Karpas-422 (cell line): ENCODE measurements around the gene TMSB15C. TPM values are rescaled to one million over a fixed set of nuclear protein-coding genes. Genes with fewer than 3 reads are reported as not detected.

Source experiments
- DNase-seq: peaks from one replicate; pipeline ENCODE4 v3.0.0-alpha.2; 2015
- H2AFZ ChIP-seq: fragments of 200-600 bp; sonication (generic); 2 replicates; pipeline ENCODE4 v1.6.1; 2014; ENCODE audit warnings: antibody characterized with exemption, low read length, mixed read lengths
- H3K27ac ChIP-seq: fragments of 200-600 bp; sonication (generic); 2 replicates; pipeline ENCODE4 v1.5.1; 2014; ENCODE audit warnings: mild to moderate bottlenecking, low read length, moderate library complexity
- H3K27me3 ChIP-seq: fragments of 200-600 bp; sonication (generic); 2 replicates; pipeline ENCODE4 v1.6.1; 2014; ENCODE audit warnings: low read length, mixed read lengths
- H3K36me3 ChIP-seq: fragments of 200-600 bp; sonication (generic); 2 replicates; pipeline ENCODE4 v1.6.1; 2014; ENCODE audit warnings: low read length, mixed read lengths; ENCODE audit not compliant: insufficient read depth
- H3K4me1 ChIP-seq: fragments of 200-600 bp; sonication (generic); 2 replicates; pipeline ENCODE4 v1.6.1; 2014; ENCODE audit warnings: mild to moderate bottlenecking, low read length, mixed read lengths
- H3K4me2 ChIP-seq: fragments of 200-600 bp; sonication (generic); 2 replicates; pipeline ENCODE4 v1.6.1; 2014; ENCODE audit warnings: low read length, low read depth, mild to moderate bottlenecking; ENCODE audit not compliant: poor library complexity, severe bottlenecking
- H3K4me3 ChIP-seq: fragments of 200-600 bp; sonication (generic); 2 replicates; pipeline ENCODE4 v1.5.1; 2014; ENCODE audit warnings: mild to moderate bottlenecking, antibody characterized with exemption, low read length, mixed read lengths
- H3K79me2 ChIP-seq: fragments of 200-600 bp; sonication (generic); 2 replicates; pipeline ENCODE4 v1.6.1; 2014; ENCODE audit warnings: mild to moderate bottlenecking, low read length, mixed read lengths
- H3K9ac ChIP-seq: fragments of 200-600 bp; sonication (generic); 2 replicates; pipeline ENCODE4 v1.6.0; 2014; ENCODE audit warnings: low read length
- H3K9me2 ChIP-seq: fragments of 200-600 bp; sonication (generic), shearing (Covaris generic); replicated peaks from 2 replicates; pipeline ENCODE4 v1.6.0; 2014; ENCODE audit warnings: mild to moderate bottlenecking, low read length, moderate library complexity; ENCODE audit not compliant: insufficient read depth
- H3K9me3 ChIP-seq: fragments of 300-700, 200-600 bp; sonication (generic); 2 replicates; pipeline ENCODE4 v1.6.1; 2014; ENCODE audit warnings: low read length, mixed read lengths
- H4K20me1 ChIP-seq: fragments of 200-600 bp; sonication (generic); 2 replicates; pipeline ENCODE4 v1.6.1; 2014; ENCODE audit warnings: mild to moderate bottlenecking, antibody characterized with exemption, low read length, low read depth; ENCODE audit not compliant: insufficient read depth
- total RNA-seq: library from RNA; depleted of rRNA; stranded (reverse); fragments of >200 nt; shearing (Covaris generic); gene quantifications from 2 replicates; pipeline ENCODE4 v1.2.3, GENCODE V29; 2014; ENCODE audit warnings: low replicate concordance

The TMSB15C gene
- total RNA-seq, 1 experiment from 2014 or later, result 6.1 TPM

GRCh38 chrX:104105330-104106262 is 29.6 kb upstream of the TMSB15C start:
- Histone ChIP-seq H4K20me1 (no peaks in the 10 kb centered on the region), H3K36me3 (no peaks in the 10 kb centered on the region), H3K27ac (no peak overlapping the region), H2AFZ (no peak overlapping the region), H3K9me3 (no peaks in the 10 kb centered on the region), H3K9me2 (no peaks in the 10 kb centered on the region), H3K9ac (no peak overlapping the region), H3K4me3 (no peak overlapping the region), H3K27me3 (no peaks in the 10 kb centered on the region), H3K79me2 (no peaks in the 10 kb centered on the region), H3K4me2 (no peak overlapping the region), H3K4me1 (no peaks in the 10 kb centered on the region)
- DNase-seq, result no peak

- no peaks in the 10 kb centered on the region for H3K27me3 ChIP-seq
- H3K27ac ChIP-seq, result no peak overlapping the region
- no peaks in the 10 kb centered on the region for H3K9me2 ChIP-seq
- H3K4me1 ChIP-seq, result no peaks in the 10 kb centered on the region
- H3K79me2 ChIP-seq, result no peaks in the 10 kb centered on the region
- no peaks in the 10 kb centered on the region for H3K36me3 ChIP-seq
- no peak overlapping the region for H3K4me2 ChIP-seq
- H3K9me3 ChIP-seq, result no peaks in the 10 kb centered on the region
- no peak for DNase-seq
- no peaks in the 10 kb centered on the region for H4K20me1 ChIP-seq
- H2AFZ ChIP-seq, result no peak overlapping the region
- no peak overlapping the region for H3K4me3 ChIP-seq
- H3K9ac ChIP-seq, result no peak overlapping the region
Observed at GRCh38 chrX:104104676-104105075, 28.6 kb upstream of the TMSB15C start.

- H3K4me1 ChIP-seq, result no peaks in the 10 kb centered on the region
- DNase-seq, result no peak
- no peak overlapping the region for H3K4me2 ChIP-seq
- H3K79me2 ChIP-seq, result no peaks in the 10 kb centered on the region
- H3K4me3 ChIP-seq, result no peak overlapping the region
- H3K36me3 ChIP-seq, result no peaks in the 10 kb centered on the region
- no peak overlapping the region for H2AFZ ChIP-seq
- H3K9ac ChIP-seq, result no peak overlapping the region
- H4K20me1 ChIP-seq, result no peaks in the 10 kb centered on the region
- H3K27ac ChIP-seq, result no peak overlapping the region
- H3K27me3 ChIP-seq, result no peaks in the 10 kb centered on the region
- H3K9me2 ChIP-seq, result no peaks in the 10 kb centered on the region
- no peaks in the 10 kb centered on the region for H3K9me3 ChIP-seq
Observed at GRCh38 chrX:104098919-104099318, 22.9 kb upstream of the TMSB15C start.

GRCh38 chrX:104098151-104098808 is 22.2 kb upstream of the TMSB15C start:
- no peak overlapping the region for H3K4me3 ChIP-seq
- H3K36me3 ChIP-seq, result no peaks in the 10 kb centered on the region
- DNase-seq, result peak; percentile 83
- no peak overlapping the region for H3K9ac ChIP-seq
- no peaks in the 10 kb centered on the region for H3K9me3 ChIP-seq
- no peaks in the 10 kb centered on the region for H3K27me3 ChIP-seq
- no peak overlapping the region for H3K27ac ChIP-seq
- H2AFZ ChIP-seq, result no peak overlapping the region
- no peaks in the 10 kb centered on the region for H4K20me1 ChIP-seq
- no peaks in the 10 kb centered on the region for H3K9me2 ChIP-seq
- H3K4me1 ChIP-seq, result no peaks in the 10 kb centered on the region
- no peaks in the 10 kb centered on the region for H3K79me2 ChIP-seq
- no peak overlapping the region for H3K4me2 ChIP-seq

- no peak overlapping the region for H3K27ac ChIP-seq
- no peak overlapping the region for H3K9ac ChIP-seq
- no peaks in the 10 kb centered on the region for H3K4me1 ChIP-seq
- no peaks in the 10 kb centered on the region for H3K36me3 ChIP-seq
- H4K20me1 ChIP-seq, result no peaks in the 10 kb centered on the region
- H3K9me3 ChIP-seq, result no peaks in the 10 kb centered on the region
- H3K4me2 ChIP-seq, result no peak overlapping the region
- no peaks in the 10 kb centered on the region for H3K79me2 ChIP-seq
- 0 out of 2 replicates have a peak, but pooled peaks cover 3% of the 10 kb centered on the region for H3K27me3 ChIP-seq
- no peaks in the 10 kb centered on the region for H3K9me2 ChIP-seq
- no peak for DNase-seq
- no peak overlapping the region for H3K4me3 ChIP-seq
- no peak overlapping the region for H2AFZ ChIP-seq
Observed at GRCh38 chrX:104085919-104086318, 9.9 kb upstream of the TMSB15C start.

- no peaks in the 10 kb centered on the region for H3K9me3 ChIP-seq
- H3K27ac ChIP-seq, result no peak overlapping the region
- DNase-seq, result no peak
- H3K4me2 ChIP-seq, result no peak overlapping the region
- no peak overlapping the region for H3K4me3 ChIP-seq
- H3K9ac ChIP-seq, result no peak overlapping the region
- no peaks in the 10 kb centered on the region for H3K4me1 ChIP-seq
- H4K20me1 ChIP-seq, result no peaks in the 10 kb centered on the region
- 0 out of 2 replicates have a peak, but pooled peaks cover 3% of the 10 kb centered on the region for H3K27me3 ChIP-seq
- H3K9me2 ChIP-seq, result no peaks in the 10 kb centered on the region
- no peaks in the 10 kb centered on the region for H3K36me3 ChIP-seq
- no peaks in the 10 kb centered on the region for H3K79me2 ChIP-seq
- no peak overlapping the region for H2AFZ ChIP-seq
Observed at GRCh38 chrX:104085477-104085876, 9.4 kb upstream of the TMSB15C start.

GRCh38 chrX:104084534-104085277 is 8.7 kb upstream of the TMSB15C start:
- Histone ChIP-seq H3K9me3 (no peaks in the 10 kb centered on the region), H3K27ac (no peak overlapping the region), H4K20me1 (no peaks in the 10 kb centered on the region), H3K9me2 (no peaks in the 10 kb centered on the region), H3K4me1 (no peaks in the 10 kb centered on the region), H3K4me2 (no peak overlapping the region), H3K27me3 (0 out of 2 replicates have a peak, but pooled peaks cover 3% of the 10 kb centered on the region), H2AFZ (no peak overlapping the region), H3K36me3 (no peaks in the 10 kb centered on the region), H3K9ac (no peak overlapping the region), H3K79me2 (no peaks in the 10 kb centered on the region), H3K4me3 (no peak overlapping the region)
- no peak for DNase-seq

- no peaks in the 10 kb centered on the region for H3K4me1 ChIP-seq
- H3K9me3 ChIP-seq, result no peaks in the 10 kb centered on the region
- H3K4me2 ChIP-seq, result no peak overlapping the region
- DNase-seq, result no peak
- no peak overlapping the region for H3K9ac ChIP-seq
- no peaks in the 10 kb centered on the region for H4K20me1 ChIP-seq
- H3K4me3 ChIP-seq, result no peak overlapping the region
- no peak overlapping the region for H3K27ac ChIP-seq
- no peaks in the 10 kb centered on the region for H3K27me3 ChIP-seq
- H3K36me3 ChIP-seq, result no peaks in the 10 kb centered on the region
- H2AFZ ChIP-seq, result no peak overlapping the region
- no peaks in the 10 kb centered on the region for H3K9me2 ChIP-seq
- no peaks in the 10 kb centered on the region for H3K79me2 ChIP-seq
Observed at GRCh38 chrX:104084063-104084462, 8.0 kb upstream of the TMSB15C start.
